Fibroblast of skin of back (primary cell): ENCODE data around the gene SLC30A3.

Experiments used
- DNase-seq: peaks from one replicate; pipeline ENCODE4 v3.0.0-alpha.2; 2013

The SLC30A3 gene

DNA sequence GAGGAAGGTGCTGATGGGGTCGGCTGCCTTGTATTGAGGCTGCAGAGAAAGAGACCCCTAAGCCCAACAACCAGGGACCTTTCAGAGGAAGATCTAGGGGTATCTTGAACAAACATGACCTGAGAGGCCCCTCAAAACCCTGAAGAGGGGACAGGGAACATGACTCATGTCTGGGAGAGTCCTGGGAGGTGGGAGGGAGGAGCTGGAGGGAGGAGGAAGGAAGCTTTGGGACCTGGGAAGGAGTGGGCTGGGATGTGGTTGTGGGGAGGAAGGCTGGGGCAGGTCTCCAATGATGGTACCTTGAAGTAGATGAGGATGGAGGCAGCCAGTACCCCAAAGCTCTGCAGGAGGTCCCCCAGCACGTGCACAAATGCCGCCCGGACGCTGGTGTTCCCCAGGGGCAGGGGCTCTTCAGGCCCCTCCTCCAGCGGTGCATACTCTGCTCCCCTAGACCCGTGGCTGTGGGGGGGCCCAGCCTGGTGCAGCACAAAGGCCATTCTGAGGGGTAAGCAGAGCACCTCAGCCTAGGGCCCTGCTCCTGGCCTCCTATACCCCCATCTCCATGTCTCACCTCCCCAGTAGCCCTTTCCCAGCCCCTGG lies 5.9 kb downstream of the SLC30A3 start:
- DNase-seq = no peak

DNA sequence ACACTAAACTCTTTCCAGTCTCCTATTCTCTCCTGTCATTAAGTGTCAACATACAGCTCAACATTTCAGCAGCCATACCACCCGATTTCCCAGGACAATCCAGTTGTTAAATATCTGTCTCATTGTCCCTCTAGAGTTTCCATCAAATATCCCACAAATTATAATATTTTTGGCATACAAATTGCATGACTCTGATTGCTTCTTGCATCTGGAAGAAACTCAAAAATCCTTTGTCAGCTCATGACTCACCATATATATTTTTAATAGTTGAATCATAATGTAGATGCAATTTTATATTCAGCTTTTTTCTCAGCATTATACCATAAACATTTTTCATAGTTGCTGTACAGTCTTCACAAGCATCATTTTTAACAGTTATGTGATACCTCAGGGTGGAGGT lies 7.2 kb downstream of the SLC30A3 start:
- peak; percentile 88 for DNase-seq

DNA sequence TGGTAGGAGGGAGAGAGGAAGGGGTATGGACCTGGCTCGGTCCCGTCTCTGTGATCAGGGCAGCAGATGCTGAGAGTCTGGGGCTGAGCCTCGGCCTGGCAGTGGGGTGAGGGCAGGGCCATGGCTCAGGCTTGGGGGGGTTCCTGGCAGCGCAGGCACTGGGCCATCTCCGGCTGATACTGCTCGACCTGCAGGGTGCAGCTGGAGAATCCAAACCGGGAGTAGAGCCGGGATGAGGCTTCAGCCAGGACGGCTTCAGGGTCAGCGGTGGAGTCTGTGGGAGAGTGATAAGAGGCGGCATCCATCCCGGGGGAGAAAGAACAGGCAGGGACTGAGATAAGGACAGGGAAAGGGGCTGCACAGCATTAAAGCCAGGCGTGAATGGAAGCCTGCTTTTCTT lies 7.7 kb downstream of the SLC30A3 start:
- DNase-seq = no peak

DNA sequence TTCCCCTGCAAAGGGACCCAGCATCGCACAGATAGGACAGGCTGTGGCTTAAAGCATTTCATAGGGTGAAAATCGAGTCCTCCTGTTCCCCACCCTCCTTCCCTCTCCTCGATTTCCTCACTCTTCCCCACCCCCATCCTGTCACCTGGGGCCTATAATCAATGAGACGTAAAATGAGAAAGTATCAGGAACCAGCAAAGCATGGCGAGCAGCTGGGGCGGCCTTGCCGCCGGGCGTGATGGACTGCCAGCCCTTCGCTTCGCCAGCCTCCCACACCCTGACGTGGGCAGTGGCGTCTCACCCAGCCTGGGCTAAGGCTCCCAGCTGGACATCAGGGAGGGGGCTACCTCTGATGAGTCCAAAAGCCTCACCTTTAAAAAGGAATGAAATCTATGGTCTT lies 11.1 kb downstream of the SLC30A3 start:
- DNase-seq = no peak

DNA sequence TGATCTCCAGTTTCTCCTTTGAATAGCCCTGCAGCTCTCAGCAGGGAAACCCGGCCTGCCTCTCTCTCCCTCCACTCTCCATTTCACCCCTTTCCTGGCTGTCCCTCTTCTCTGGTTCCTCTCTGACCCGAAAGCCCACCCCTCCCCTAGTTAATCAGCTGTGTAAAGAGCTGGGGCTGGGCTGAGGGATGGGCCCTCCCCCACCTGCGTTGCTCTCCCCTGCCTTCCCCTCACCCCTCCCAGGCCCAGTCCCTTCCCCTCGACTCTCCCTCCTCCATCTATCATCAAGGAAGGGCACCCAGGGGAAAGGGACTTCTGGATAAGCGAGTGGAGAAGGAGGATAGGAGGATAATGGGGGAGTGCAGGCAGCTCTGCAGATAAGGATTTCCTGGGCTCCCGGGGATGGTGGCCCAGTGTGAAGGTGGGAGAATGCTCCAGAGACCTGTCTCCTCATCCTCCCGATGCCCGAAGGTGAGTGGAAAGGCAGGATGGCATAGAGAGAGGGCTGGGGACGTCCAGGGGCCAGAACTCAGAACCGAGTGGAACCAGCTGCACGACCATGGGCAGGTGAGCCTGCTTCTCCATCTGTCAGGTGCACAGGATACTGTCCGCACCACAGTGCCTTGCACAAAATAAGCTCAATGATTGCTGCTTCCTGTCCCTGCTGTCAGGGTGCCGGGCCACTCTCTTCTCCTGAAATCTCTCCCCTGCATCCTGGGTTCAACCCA lies 12.0 kb downstream of the SLC30A3 start:
- DNase-seq = no peak

DNA sequence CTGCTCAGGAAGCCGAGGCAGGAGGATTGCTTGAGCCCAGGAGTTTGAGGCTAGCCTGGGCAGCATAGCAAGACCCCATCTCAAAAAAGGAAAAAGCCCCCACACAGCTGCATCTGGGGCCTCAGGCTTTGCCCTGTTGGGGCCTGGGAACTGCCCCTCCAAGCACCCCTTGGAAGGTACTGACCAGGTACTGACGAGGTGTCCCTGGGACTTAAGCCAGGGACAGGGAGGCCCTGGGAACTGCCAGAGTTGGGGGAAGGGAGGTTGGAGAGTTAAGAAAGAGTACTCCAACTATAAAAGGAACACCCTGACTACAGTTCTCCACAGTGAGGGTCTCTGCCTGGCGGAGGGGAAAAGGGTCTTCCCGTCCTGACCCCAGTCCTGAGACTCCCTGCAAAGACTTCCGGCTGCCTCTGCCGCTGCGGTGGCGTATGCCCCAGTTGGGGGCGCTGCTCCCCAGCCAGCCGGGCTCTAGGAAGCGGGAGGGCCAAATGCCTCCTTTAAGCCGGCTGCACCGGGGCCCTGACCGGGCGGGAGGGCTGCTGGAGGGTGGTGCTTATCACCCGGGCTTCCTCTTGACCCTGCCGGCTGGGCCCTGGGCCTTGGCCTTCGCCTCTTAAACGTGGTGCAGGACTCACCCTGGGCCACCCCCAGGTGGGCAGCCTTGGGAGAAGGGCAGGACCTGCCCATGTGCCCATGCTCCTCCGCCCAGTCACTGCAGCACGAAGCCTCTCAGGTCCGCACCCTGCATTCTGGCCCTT lies 12.8 kb downstream of the SLC30A3 start:
- DNase-seq = peak; percentile 49

DNA sequence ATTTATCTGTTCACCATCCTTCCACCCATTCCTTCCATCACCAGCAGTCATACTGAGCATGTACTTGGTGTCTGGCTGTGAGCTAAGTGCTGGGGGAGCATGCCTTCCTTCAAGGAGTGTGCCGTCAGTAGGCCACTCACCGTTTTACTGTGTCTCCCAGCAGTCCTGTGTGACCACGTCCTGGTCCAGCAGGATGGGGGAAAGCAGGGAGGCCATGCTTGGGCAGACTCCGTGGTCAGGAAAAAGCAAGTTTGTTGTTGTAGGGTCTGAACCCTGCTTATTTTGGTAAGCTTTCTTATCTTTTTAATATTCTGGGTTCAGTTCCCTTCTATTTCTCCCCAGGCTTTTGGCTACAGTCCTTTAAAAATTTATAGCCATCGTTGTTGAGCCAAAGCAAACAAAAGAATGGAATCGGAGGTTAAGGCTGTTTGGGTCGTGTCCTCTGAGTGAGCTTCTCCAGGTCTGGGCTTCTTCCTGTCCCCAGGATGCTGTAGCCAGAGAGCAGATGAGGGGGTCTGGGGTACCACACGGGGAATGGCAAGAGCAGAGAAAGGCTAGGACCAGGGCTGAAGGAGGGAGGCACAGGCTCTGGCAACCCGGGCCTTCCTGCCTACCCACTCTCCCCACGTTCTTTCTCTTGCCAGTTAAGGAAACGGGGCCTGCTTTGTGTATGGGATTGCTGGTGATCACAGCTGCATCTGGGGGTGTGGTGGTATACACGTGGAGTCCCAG lies 13.5 kb downstream of the SLC30A3 start:
- DNase-seq = peak; percentile 66

DNA sequence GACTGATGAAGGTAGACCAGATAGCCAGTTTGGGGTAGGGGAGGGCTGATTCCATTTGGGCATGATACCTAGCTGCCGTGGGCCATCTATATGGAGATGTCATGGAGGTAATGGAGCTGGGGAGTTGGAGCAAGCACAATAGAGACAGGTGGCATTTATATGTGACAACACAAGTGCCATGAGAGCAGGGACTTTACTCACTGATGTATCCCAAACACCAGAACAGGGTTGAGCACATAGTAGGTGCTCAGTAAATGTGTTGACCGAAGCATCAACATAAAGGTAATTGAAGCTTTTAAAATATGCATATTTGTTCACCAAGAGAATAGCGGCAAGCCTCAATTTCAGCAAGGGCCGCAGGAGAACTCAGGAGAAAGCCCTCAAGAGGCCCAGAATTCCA lies 15.0 kb downstream of the SLC30A3 start:
- no peak for DNase-seq

DNA sequence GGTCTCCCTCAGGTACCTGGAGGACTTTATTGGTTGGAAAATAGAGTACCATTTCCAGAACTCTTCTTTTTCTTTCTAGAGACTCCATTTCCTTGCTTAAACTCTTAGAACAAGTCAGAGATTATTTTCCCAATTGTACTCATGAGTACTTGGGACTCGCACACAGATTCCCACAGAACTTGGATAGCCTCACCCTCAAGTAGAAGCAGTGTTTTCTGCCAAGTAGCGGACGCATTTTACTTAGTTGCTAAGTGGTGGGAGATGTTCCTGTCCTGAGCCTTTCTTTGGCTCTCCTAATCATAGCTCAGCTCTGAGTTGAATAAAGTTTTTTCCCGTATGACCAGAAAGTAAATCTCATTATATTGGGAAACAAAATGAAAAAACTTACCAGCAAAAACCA lies 17.2 kb downstream of the SLC30A3 start:
- no peak for DNase-seq

DNA sequence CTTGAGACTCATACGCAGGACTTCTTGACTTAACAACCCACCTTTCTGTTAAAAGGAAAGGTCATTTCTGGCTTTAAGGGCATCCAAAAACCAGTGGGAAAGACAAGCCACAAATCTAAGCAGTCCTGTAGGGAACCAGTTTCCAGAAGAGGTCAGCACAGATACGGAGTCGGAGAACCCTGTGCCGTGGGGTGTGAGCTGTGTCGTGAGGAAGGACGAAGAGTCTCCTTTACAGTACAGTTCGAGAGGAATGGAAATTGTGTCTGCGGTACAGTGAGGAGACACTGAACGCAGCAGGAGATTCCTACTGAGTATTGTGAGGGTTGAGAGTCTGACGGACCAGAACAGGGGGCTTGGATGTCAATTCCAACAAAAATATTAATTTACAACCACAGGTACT lies 17.7 kb downstream of the SLC30A3 start:
- DNase-seq = no peak

DNA sequence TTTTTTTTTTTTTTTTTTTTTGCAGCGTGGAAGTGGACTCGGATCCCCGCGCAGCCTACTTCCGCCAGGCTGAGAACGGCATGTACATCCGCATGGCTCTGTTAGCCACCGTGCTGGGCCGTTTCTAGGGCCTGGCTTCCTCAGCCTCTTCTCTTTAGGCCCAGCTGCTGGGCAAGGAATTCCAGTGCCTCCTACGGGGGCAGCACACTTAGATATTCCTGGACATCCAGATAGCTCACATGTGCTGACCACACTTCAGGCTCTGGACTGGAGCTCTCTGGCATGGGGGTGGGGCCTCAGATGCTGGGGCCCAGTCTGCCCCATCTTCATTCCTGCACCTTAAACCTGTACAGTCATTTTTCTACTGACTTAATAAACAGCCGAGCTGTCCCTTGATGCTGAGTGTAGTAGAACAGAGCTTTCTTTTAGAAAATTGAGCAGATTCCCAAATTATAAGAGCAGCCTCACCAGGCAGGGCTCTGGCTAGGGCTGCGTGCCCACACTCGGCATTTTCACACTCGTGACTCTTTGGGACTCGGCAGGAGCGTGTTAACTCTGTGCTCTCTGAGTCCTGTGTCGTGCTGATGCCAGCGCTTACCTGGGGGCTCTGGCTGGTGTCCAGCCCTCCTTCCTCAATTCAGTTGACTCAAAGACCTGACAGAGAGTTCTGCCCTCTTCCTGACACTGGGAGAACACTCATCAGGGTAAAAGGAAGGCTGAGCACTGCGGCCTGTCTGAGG lies 19.3 kb downstream of the SLC30A3 start:
- no peak for DNase-seq

DNA sequence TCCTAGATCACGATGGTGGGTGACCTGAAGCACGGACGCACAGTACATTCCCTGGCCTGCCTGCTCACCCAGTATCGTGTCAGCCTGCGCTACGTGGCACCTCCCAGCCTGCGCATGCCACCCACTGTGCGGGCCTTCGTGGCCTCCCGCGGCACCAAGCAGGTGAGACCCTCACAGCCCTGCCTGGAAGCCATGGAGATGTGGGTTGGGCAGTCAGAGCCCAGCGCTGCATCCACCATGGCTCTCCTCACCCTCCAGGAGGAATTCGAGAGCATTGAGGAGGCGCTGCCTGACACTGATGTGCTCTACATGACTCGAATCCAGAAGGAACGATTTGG lies 20.3 kb downstream of the SLC30A3 start:
- DNase-seq = no peak

DNA sequence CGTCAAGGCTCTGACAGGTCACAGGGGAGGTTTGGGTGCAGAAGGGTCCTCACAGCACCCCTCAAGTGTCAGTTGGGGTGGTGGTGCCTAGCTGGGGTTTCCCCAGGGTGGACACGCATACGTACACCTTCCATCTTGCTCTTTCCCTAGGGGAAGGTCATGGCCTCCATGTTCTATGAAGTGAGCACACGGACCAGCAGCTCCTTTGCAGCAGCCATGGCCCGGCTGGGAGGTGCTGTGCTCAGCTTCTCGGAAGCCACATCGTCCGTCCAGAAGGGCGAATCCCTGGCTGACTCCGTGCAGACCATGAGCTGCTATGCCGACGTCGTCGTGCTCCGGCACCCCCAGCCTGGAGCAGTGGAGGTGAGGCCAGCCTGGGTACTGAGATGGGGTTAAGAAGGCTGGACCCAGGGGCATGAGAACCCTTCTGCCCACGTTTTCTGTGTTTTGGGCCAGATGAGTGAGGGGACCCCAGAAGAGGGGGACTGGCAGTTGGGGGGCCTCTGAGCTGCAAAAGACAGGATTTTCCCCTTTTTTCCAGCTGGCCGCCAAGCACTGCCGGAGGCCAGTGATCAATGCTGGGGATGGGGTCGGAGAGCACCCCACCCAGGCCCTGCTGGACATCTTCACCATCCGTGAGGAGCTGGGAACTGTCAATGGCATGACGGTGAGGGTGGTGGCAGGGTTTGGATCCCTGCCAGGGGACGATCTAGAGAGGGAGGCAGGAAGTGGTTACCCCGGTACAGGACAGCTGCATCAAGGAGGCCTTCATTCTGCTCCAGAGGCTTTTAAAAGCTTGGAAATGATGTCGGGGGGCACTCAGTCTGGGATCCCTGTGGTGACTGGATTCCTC lies 20.9 kb downstream of the SLC30A3 start:
- DNase-seq = no peak

DNA sequence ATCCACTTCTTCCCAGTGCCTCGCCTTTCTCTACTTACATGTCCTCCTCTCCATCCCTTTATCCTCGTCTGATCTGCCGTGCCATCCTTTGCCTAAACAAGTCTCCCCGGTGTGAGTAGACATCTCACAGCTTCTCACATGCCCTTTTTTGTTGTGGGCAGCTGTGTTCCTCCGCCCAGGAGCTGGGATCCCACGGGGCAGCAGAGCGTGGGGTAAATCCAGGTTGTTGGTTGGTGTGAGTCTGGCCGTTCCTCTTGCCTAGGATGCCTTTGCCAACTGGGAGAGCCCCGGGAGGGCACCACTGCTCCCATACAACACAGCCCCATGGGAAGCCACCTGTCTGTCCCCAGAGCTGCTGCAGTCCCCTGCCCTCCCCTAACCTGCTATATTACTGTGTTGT lies 22.4 kb downstream of the SLC30A3 start:
- no peak for DNase-seq

DNA sequence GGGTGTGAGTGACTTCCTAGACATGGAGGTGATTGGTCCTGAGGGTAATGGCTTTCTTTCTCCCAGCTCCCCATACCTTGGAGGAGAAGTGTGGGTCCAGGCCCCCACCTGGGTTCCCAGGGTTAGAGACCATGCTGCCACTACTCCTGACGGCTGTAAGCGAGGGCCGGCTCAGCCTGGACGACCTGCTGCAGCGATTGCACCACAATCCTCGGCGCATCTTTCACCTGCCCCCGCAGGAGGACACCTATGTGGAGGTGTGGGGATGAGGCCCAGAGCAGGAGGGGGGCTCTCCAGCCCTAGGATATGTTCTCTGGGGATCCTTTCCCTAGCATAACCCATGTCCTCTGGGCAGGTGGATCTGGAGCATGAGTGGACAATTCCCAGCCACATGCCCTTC lies 23.9 kb downstream of the SLC30A3 start:
- DNase-seq = no peak

DNA sequence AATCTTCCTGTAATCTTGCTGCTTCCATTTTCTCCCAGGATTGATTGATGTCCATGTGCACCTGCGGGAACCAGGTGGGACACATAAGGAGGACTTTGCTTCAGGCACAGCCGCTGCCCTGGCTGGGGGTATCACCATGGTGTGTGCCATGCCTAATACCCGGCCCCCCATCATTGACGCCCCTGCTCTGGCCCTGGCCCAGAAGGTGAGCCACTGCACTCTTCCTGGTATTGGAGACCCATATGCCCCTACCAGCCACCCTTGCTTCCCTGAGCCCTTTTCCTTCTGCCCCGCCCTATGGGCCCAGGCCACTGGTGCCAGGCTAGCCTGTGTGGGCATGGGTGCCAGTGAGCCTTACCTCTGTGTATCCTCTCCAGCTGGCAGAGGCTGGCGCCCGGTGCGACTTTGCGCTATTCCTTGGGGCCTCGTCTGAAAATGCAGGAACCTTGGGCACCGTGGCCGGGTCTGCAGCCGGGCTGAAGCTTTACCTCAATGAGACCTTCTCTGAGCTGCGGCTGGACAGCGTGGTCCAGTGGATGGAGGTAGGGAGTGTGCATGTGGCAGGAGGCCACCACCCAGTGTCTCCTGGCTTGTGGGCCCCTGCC lies 25.4 kb downstream of the SLC30A3 start:
- no peak for DNase-seq

DNA sequence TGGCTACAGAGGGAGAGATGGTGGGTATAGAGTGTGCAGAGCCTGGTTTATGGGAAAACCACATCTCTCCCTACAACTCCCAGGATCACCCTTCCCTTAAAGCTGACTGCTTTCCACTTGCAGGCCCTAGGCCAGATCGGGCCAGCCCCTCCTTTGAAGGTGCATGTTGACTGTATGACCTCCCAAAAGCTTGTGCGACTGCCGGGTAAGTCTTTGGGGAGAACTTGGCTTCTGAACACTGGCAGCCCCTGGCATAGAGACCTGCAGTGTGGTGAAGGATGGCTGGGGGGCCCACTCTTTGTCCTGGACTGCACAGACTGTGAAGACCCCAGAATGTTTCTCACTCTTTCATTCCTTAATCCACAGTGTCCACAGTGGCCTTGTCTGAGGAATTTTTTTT lies 26.2 kb downstream of the SLC30A3 start:
- no peak for DNase-seq

DNA sequence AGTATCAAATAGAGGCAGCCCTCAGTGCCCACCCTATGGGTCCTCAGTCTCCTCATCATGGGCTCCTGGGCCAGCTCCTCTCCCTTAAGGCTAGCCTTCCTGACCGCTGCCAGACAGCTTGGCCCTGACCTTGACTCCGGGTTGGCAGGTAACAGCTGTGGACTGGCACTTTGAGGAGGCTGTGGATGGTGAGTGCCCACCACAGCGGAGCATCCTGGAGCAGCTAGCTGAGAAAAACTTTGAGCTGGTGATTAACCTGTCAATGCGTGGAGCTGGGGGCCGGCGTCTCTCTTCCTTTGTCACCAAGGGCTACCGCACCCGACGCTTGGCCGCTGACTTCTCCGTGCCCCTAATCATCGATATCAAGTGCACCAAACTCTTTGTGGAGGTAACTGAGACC lies 26.7 kb downstream of the SLC30A3 start:
- no peak for DNase-seq

DNA sequence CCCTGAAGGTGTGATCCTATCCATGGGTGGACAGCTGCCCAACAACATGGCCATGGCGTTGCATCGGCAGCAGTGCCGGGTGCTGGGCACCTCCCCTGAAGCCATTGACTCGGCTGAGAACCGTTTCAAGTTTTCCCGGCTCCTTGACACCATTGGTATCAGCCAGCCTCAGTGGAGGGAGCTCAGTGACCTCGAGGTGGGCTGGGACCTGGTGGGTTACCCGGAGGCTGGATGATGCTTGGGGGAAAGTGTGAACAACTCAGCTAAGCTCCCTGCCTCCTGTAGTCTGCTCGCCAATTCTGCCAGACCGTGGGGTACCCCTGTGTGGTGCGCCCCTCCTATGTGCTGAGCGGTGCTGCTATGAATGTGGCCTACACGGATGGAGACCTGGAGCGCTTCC lies 29.5 kb downstream of the SLC30A3 start:
- no peak for DNase-seq

DNA sequence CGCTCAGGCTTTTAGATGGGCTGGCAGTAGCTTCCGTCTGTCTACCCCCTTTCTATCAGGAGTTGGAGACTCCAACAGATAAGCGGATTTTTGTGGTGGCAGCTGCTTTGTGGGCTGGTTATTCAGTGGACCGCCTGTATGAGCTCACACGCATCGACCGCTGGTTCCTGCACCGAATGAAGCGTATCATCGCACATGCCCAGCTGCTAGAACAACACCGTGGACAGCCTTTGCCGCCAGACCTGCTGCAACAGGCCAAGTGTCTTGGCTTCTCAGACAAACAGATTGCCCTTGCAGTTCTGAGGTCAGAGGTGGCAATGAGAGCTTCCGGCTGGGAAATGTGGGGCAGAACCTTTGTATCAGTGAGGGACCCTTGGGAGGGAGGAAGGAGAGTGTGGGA lies 30.9 kb downstream of the SLC30A3 start:
- no peak for DNase-seq

DNA sequence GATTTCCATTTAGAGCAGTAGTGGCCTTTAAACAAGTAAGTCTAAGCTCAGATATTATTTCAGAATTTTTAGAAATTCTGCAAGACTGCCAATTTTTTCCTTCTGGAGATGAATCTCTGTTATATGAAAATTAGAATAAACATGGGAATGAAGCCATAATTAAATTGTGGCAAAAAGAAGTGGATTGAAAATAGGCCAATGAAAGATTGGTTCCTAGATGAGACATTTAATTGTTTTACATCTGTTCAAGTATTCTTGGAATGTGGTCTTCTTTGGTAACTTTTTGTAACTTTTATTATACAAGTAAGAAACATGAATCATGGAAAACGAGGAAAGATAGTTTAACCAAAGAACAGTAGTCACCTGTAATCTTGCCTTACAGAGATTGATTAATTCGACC lies 35.3 kb downstream of the SLC30A3 start:
- no peak for DNase-seq
